ENCODE data around the gene KLHDC10. TPM values are rescaled to one million over a fixed set of nuclear protein-coding genes. Genes with fewer than 3 reads are reported as not detected.

KLHDC10 gene
- total RNA-seq, 1 experiment from 2014 or later, result 37.5 TPM

DNA sequence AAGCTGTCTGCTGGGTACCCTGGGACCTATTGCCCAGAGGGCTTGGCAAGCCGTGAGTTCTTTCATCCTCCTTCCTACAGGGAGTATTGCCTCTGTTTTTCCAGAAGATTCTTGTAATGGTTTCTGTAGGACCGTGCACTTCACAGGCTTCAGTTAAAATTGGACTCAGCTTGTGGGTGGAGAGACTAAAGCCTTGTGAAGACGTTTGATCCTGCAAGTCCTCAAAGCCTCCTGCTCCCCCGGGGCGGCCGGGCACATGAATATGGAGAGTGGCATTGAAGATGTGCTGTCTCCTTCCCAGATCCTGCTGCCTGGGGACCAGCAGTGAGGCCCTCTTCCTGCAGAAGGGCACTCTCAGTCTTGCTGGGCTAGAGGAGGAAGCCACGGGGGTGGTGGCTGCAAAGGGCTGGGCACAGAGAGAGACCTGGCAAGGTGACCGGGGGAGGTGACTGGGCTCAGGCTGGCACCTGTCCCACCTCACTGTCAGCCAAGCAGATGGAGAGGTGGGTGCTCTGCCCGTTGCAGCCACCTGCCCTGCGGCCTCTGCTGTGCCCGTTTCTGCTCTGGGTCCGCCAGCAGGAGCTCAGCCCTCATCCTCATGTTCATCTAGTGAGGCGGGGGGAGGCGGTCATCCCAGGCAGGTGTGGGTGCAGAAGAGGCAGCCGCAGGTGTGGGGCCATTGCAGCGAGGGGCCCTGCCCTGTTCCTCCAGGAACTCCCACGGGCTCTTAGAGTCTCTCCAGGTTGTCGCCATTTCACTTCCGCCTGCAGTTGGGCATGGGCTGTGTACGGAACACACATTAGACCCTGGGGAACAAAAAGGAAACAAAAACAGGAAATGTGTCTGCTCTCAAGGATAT, 79.2 kb downstream of the KLHDC10 start:
- Histone ChIP-seq H3K27me3 (replicated peaks; ENCODE audit: insufficient read depth, low read depth, low read length, poor library complexity) (no peaks in the 10 kb centered on the region), H3K27ac (ENCODE audit: low read depth, low read length, poor library complexity, severe bottlenecking) (no peak overlapping the region), H3K9me3 (ENCODE audit: low read depth, low read length, poor library complexity, severe bottlenecking) (no peaks in the 10 kb centered on the region), H3K4me3 (ENCODE audit: low read depth, low read length, poor library complexity, severe bottlenecking) (no peak overlapping the region), H3K36me3 (ENCODE audit: insufficient read depth, low read length, poor library complexity, severe bottlenecking) (no peaks in the 10 kb centered on the region), H3K4me1 (ENCODE audit: insufficient read depth, low read length, poor library complexity, severe bottlenecking) (no peaks in the 10 kb centered on the region)
- CTCF ChIA-PET, result interaction anchor here (0.5 kb wide), 1 partner anchor 544 kb away, joined by 4 read pairs; no protein-coding TSS in a partner anchor
- intact Hi-C loops (cut with micrococcal nuclease; ENCODE audit: unreplicated experiment), result no loop called here
- DNase-seq (ENCODE audit: low spot score), result no peak
- POLR2A ChIA-PET (ENCODE audit: low non-redundant PET), result no interaction called here
- no TSS peak for BruUV-seq (replicated peaks)
- TF ChIP-seq EZH2 (IDR thresholded peaks at IDR 0.05; ENCODE audit: borderline replicate concordance, low read depth, low read length, poor library complexity, severe bottlenecking), result no peak
- no peak for TF ChIP-seq CTCF (conservative IDR thresholded peaks at IDR 0.05; ENCODE audit: low read depth, low read length)

DNA sequence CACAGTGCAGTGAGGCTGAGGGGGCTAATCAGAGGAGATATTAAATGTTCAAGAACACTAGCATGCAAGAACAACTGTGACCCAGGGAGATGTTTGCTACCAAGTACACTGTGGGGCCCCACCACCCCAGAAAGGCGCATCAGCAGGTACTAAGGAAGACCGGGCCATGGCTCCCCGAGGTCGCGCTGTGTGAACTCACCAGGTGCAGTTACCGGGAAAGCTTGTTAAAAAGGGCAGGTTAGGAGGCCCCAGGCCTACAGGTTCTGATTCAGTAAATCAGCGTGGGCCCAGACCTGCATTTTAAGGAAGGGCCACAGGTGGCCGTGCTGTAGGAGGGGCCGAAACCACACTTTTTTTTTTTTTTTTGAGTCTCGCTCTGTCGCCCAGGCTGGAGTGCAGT, 80.3 kb downstream of the KLHDC10 start:
- TF ChIP-seq CTCF (conservative IDR thresholded peaks at IDR 0.05; ENCODE audit: low read depth, low read length) (no peak), EZH2 (IDR thresholded peaks at IDR 0.05; ENCODE audit: borderline replicate concordance, low read depth, low read length, poor library complexity, severe bottlenecking) (no peak)
- POLR2A ChIA-PET (ENCODE audit: low non-redundant PET), result no interaction called here
- no peak overlapping the region for H3K27ac ChIP-seq (ENCODE audit: low read depth, low read length, poor library complexity, severe bottlenecking)
- H3K27me3 ChIP-seq (replicated peaks; ENCODE audit: insufficient read depth, low read depth, low read length, poor library complexity), result no peaks in the 10 kb centered on the region
- CTCF ChIA-PET, result no interaction called here
- no peaks in the 10 kb centered on the region for H3K4me1 ChIP-seq (ENCODE audit: insufficient read depth, low read length, poor library complexity, severe bottlenecking)
- intact Hi-C loops (cut with micrococcal nuclease; ENCODE audit: unreplicated experiment), result no loop called here
- BruUV-seq (replicated peaks), result no TSS peak
- no peak for DNase-seq (ENCODE audit: low spot score)
- no peaks in the 10 kb centered on the region for H3K36me3 ChIP-seq (ENCODE audit: insufficient read depth, low read length, poor library complexity, severe bottlenecking)
- no peaks in the 10 kb centered on the region for H3K9me3 ChIP-seq (ENCODE audit: low read depth, low read length, poor library complexity, severe bottlenecking)
- no peak overlapping the region for H3K4me3 ChIP-seq (ENCODE audit: low read depth, low read length, poor library complexity, severe bottlenecking)

- H3K27ac ChIP-seq (ENCODE audit: low read depth, low read length, poor library complexity, severe bottlenecking), result no peak overlapping the region
- H3K36me3 ChIP-seq (ENCODE audit: insufficient read depth, low read length, poor library complexity, severe bottlenecking), result no peaks in the 10 kb centered on the region
- intact Hi-C loops (cut with micrococcal nuclease; ENCODE audit: unreplicated experiment), result no loop called here
- no peaks in the 10 kb centered on the region for H3K27me3 ChIP-seq (replicated peaks; ENCODE audit: insufficient read depth, low read depth, low read length, poor library complexity)
- no peaks in the 10 kb centered on the region for H3K9me3 ChIP-seq (ENCODE audit: low read depth, low read length, poor library complexity, severe bottlenecking)
- CTCF ChIA-PET, result no interaction called here
- BruUV-seq (replicated peaks), result no TSS peak
- H3K4me3 ChIP-seq (ENCODE audit: low read depth, low read length, poor library complexity, severe bottlenecking), result no peak overlapping the region
- TF ChIP-seq CTCF (conservative IDR thresholded peaks at IDR 0.05; ENCODE audit: low read depth, low read length) (no peak), EZH2 (IDR thresholded peaks at IDR 0.05; ENCODE audit: borderline replicate concordance, low read depth, low read length, poor library complexity, severe bottlenecking) (no peak)
- DNase-seq (ENCODE audit: low spot score), result peak; percentile 33
- H3K4me1 ChIP-seq (ENCODE audit: insufficient read depth, low read length, poor library complexity, severe bottlenecking), result no peaks in the 10 kb centered on the region
- POLR2A ChIA-PET (ENCODE audit: low non-redundant PET), result no interaction called here
Observed at GRCh38 chr7:130151591-130152492, 81.5 kb downstream of the KLHDC10 start.
